Jurkat, Clone E6-1 (cell line): ENCODE data around the gene FAM47E.

Experiments used
- DNase-seq: peaks from one replicate; pipeline ENCODE4 v3.0.0-alpha.2; 2011; ENCODE audit warnings: low read depth, low spot score
- H3K4me3 ChIP-seq: 2 replicates; pipeline ENCODE4 v1.5.1; 2011; ENCODE audit warnings: mild to moderate bottlenecking, low read length, control low read depth, moderate library complexity

The FAM47E gene

DNA sequence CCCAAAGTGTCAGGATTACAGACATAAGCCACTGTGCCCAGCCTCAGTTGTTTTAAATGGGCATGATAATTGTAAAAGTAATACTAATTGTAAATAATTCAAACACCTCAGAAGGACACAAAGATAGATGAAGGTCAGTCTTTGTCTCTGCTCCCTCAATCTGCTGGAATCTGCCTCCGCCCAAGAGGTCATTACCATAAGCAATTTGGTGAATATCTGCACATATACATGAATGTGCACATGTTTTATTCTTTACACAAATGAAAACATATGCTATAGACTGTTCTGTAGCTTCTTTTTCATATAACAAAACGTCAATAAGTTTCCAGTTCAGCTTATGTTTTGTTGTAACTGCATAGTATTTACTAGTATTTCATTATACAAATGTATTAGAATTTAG, 62.0 kb downstream of the FAM47E start:
- no peak overlapping the region for H3K4me3 ChIP-seq

DNA sequence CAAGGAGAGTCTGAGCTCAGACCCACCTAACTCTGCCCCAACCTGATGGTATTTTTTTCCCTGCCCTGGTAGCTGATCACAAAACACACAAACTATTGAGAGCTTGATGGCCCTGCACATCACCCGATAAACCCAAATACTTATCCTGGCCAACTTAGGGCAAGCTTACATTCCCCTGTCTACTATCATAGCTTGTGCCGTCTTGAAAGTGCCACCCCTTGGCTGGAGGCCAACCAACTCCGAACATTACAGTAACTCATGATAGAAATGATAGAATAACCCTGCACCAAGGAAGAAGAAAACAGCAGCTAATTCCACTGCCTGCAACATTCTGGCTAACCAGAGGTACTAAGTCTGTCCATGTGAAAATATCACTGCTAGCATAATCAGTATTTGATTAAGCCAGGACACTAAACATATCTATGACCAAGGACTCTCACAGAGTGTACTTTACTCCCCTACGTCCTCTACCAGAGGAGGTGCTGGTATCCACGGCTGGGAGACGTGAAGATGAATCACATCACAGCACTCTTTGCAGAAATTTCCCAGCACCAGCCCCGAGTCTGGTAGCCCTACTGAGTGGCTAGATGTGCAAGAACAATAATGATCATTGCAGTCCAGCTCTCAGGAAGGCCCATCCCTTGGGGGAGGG, 63.9 kb downstream of the FAM47E start:
- no peak overlapping the region for H3K4me3 ChIP-seq
- DNase-seq, result no peak

More for the DNA sequence above, 62.0 kb downstream of the FAM47E start:
- DNase-seq, result no peak

DNA sequence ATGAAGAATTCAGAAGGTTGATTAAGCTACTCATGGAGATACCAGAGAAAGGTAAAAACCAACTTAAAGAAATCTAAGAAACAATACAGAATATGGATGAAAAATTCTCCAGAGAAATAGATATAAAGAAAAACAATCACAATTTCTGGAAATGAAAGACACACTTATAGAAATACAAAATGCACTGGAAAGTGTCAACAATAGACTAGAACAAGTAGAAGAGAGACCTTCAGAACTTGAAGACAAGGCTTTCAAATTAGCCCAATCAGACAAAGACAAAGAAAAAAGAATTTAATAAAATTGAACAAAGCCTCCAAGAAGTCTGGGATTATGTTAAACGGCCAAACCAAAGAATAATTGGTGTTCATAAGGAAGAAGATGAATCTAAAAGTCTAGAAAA, 64.6 kb downstream of the FAM47E start:
- H3K4me3 ChIP-seq, result no peak overlapping the region

GRCh38 chr4:76322236-76322635, 70.7 kb downstream of the FAM47E start:
- DNase-seq, result no peak
- H3K4me3 ChIP-seq, result no peak overlapping the region

More for the DNA sequence above, 64.6 kb downstream of the FAM47E start:
- DNase-seq, result no peak

- no peak for DNase-seq
- H3K4me3 ChIP-seq, result no peak overlapping the region
These were observed 73.6 kb downstream of the FAM47E start for GRCh38 chr4:76325072-76325471.

DNA sequence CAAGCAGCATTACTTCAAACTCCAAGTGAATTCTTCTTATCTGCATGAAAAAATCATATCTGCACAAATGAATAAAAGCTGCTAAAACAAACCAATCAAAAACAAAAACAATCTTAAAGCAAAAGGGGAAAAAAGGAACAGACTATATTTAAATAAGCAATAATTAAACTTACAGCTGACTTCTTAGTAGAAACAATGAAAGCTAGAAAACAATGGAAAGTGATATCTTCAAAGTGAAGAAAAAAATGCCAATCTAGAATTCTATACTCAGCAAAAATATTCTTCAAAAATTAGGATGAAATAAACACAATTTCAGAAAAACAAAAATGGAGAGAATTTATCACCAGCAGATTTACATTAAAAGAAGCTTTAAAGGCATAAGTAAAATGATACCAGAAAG, 75.0 kb downstream of the FAM47E start:
- no peak for DNase-seq
- H3K4me3 ChIP-seq, result no peak overlapping the region
